ENCODE results near the gene USP44.
"Not testable (repeated sequence)": the region's sequence is repeated elsewhere in the genome, so short reads cannot be mapped to it uniquely, and the experiment has no call there.

The USP44 gene

GRCh38 chr12:95551305-95551704, at the start of gene USP44:
USP44 (minus strand) TSS chr12:95551476; CDS start chr12:95534256, 17,220 bp downstream.
- no peak for DNase-seq

GRCh38 chr12:95600567-95600966, 49.3 kb upstream of the USP44 start:
- no peak for DNase-seq

- no peak for DNase-seq
Observed at GRCh38 chr12:95599880-95600279, 48.6 kb upstream of the USP44 start.

GRCh38 chr12:95594136-95594535, 42.9 kb upstream of the USP44 start:
- DNase-seq = no peak

GRCh38 chr12:95593266-95593871, 42.1 kb upstream of the USP44 start:
- DNase-seq = no peak

GRCh38 chr12:95591731-95592130, 40.5 kb upstream of the USP44 start:
- DNase-seq = no peak

- DNase-seq = no peak
Observed at GRCh38 chr12:95590775-95591174, 39.5 kb upstream of the USP44 start.

- no peak for DNase-seq
Observed at GRCh38 chr12:95583933-95584332, 32.7 kb upstream of the USP44 start.

GRCh38 chr12:95582230-95583058, 31.2 kb upstream of the USP44 start:
- DNase-seq = peak; percentile 47

- no peak for DNase-seq
Observed at GRCh38 chr12:95577820-95578219, 26.5 kb upstream of the USP44 start.

- DNase-seq = peak; percentile 25
Observed at GRCh38 chr12:95574799-95575452, 23.6 kb upstream of the USP44 start.

GRCh38 chr12:95573951-95574576, 22.8 kb upstream of the USP44 start:
- DNase-seq = no peak

- no peak for DNase-seq
Observed at GRCh38 chr12:95571369-95571768, 20.1 kb upstream of the USP44 start.

- DNase-seq = not testable (repeated sequence)
Observed at GRCh38 chr12:95568045-95568444, 16.8 kb upstream of the USP44 start.

GRCh38 chr12:95557625-95558024, 6.3 kb upstream of the USP44 start:
- DNase-seq = no peak

- DNase-seq = no peak
Observed at GRCh38 chr12:95554532-95555071, 3.3 kb upstream of the USP44 start.

- no peak for DNase-seq
Observed at GRCh38 chr12:95553197-95553943, 2.1 kb upstream of the USP44 start.

- no peak for DNase-seq
Observed at GRCh38 chr12:95551913-95552516, 739 bp upstream of the USP44 start.

- no peak for DNase-seq
Observed at GRCh38 chr12:95549392-95550084, 1.7 kb downstream of the USP44 start.

- peak; percentile 19 for DNase-seq
Observed at GRCh38 chr12:95548539-95549391, 2.5 kb downstream of the USP44 start.
